ENCODE measurements around the gene EHF.

The EHF gene

GRCh38 chr11:34606326-34607120 lies 14.4 kb upstream of the EHF start (continued):
- no peak for TF ChIP-seq TSHZ2 (CRISPR knock-in tag; IDR thresholded peaks at IDR 0.05)

GRCh38 chr11:34609187-34609751 lies 11.6 kb upstream of the EHF start:
- TF ChIP-seq ZFP3 (CRISPR knock-in tag; IDR thresholded peaks at IDR 0.05) (no peak), CSDC2 (CRISPR knock-in tag; IDR thresholded peaks at IDR 0.05) (no peak), ARNTL (CRISPR knock-in tag; IDR thresholded peaks at IDR 0.05; ENCODE audit: borderline replicate concordance, low read depth) (no peak), ZNF565 (CRISPR knock-in tag; conservative IDR thresholded peaks at IDR 0.05; ENCODE audit: low read depth) (no peak), PPARA (CRISPR knock-in tag; IDR thresholded peaks at IDR 0.05; ENCODE audit: borderline replicate concordance) (no peak), ZNF70 (CRISPR knock-in tag; IDR thresholded peaks at IDR 0.05) (no peak), ESRRG (CRISPR knock-in tag; IDR thresholded peaks at IDR 0.05) (no peak), ZFP30 (CRISPR knock-in tag; IDR thresholded peaks at IDR 0.05) (no peak), PATZ1 (CRISPR knock-in tag; IDR thresholded peaks at IDR 0.05; ENCODE audit: borderline replicate concordance) (no peak), GLIS3 (CRISPR knock-in tag; IDR thresholded peaks at IDR 0.05) (no peak), ZC3H10 (CRISPR knock-in tag; IDR thresholded peaks at IDR 0.05) (no peak)
- ATAC-seq, result no peak

- no peak for ATAC-seq
- no peak for TF ChIP-seq ZNF8 (CRISPR knock-in tag; IDR thresholded peaks at IDR 0.05)
- TF ChIP-seq PPARA (CRISPR knock-in tag; IDR thresholded peaks at IDR 0.05; ENCODE audit: borderline replicate concordance), result no peak
- TF ChIP-seq PATZ1 (CRISPR knock-in tag; IDR thresholded peaks at IDR 0.05; ENCODE audit: borderline replicate concordance), result no peak
- TF ChIP-seq BACH2 (CRISPR knock-in tag; IDR thresholded peaks at IDR 0.05; ENCODE audit: borderline replicate concordance), result no peak
- TF ChIP-seq CREB5 (CRISPR knock-in tag; IDR thresholded peaks at IDR 0.05; ENCODE audit: low read depth), result no peak
- no peak for TF ChIP-seq TSHZ2 (CRISPR knock-in tag; IDR thresholded peaks at IDR 0.05)
Observed at GRCh38 chr11:34609850-34610249, 11.0 kb upstream of the EHF start.
